Neural cell (in vitro differentiated cells): ENCODE results near the gene CD4. TPM values are rescaled to one million over a fixed set of nuclear protein-coding genes. Genes with fewer than 3 reads are reported as not detected.

ENCODE experiments used
- H2AFZ ChIP-seq: fragments of 200-600, 300-800 bp; sonication (generic), shearing (Covaris generic); 2 replicates; pipeline ENCODE4 v1.6.0; 2014; ENCODE audit warnings: low read depth, mild to moderate bottlenecking, antibody characterized with exemption, low read length, moderate library complexity
- H3F3A ChIP-seq: fragments of 200-600 bp; shearing (Covaris generic); 2 replicates; pipeline ENCODE4 v1.6.1; 2016; ENCODE audit warnings: mild to moderate bottlenecking, moderate library complexity, mixed read lengths, antibody characterized with exemption, low read length; ENCODE audit not compliant: insufficient read depth, poor library complexity, severe bottlenecking
- H3K27ac ChIP-seq: fragments of 200-600, 300-800 bp; sonication (generic), shearing (Covaris generic); 2 replicates; pipeline ENCODE4 v1.5.1; 2014; ENCODE audit warnings: mild to moderate bottlenecking, low read length, moderate library complexity
- H3K27me3 ChIP-seq: fragments of 300-800, 200-600 bp; sonication (generic), shearing (Covaris generic); 2 replicates; pipeline ENCODE4 v1.6.0; 2014; ENCODE audit warnings: mild to moderate bottlenecking, low read depth, low read length, moderate library complexity; ENCODE audit not compliant: insufficient read depth
- H3K36me3 ChIP-seq: fragments of 300-800, 200-600 bp; sonication (generic), shearing (Covaris generic); 2 replicates; pipeline ENCODE4 v1.5.1; 2014; ENCODE audit warnings: mild to moderate bottlenecking, antibody characterized with exemption, low read length, moderate library complexity; ENCODE audit not compliant: insufficient read depth
- H3K4me2 ChIP-seq: fragments of 300-800, 200-600 bp; sonication (generic), shearing (Covaris generic); 2 replicates; pipeline ENCODE4 v1.6.0; 2014; ENCODE audit warnings: mild to moderate bottlenecking, low read length
- H3K4me3 ChIP-seq: fragments of 300-800, 200-600 bp; sonication (generic), shearing (Covaris generic); 2 replicates; pipeline ENCODE4 v1.5.1; 2014; ENCODE audit warnings: mild to moderate bottlenecking, low read length, moderate library complexity
- H3K79me2 ChIP-seq: fragments of 200-600 bp; shearing (Covaris generic); replicated peaks from 2 replicates; pipeline ENCODE4 v1.6.0; 2014; ENCODE audit warnings: mild to moderate bottlenecking, low read length, moderate library complexity; ENCODE audit not compliant: insufficient read depth
- H3K9ac ChIP-seq: fragments of 300-800, 200-600 bp; sonication (generic), shearing (Covaris generic); 2 replicates; pipeline ENCODE4 v1.6.1; 2016; ENCODE audit warnings: mild to moderate bottlenecking, low read length, mixed read lengths
- H3K9me2 ChIP-seq: fragments of 200-600 bp; shearing (Covaris generic); 2 replicates; pipeline ENCODE4 v1.6.1; 2016; ENCODE audit warnings: mild to moderate bottlenecking, low read length, mixed read lengths; ENCODE audit not compliant: insufficient read depth
- H3K9me3 ChIP-seq: fragments of 200-600, 300-800 bp; sonication (generic), shearing (Covaris generic); 2 replicates; pipeline ENCODE4 v1.6.1; 2016; ENCODE audit warnings: mild to moderate bottlenecking, mixed run types, low read length, moderate library complexity, mixed read lengths
- H4K20me1 ChIP-seq: fragments of 200-600 bp; shearing (Covaris generic); 2 replicates; pipeline ENCODE4 v1.6.1; 2016; ENCODE audit warnings: mild to moderate bottlenecking, mixed run types; ENCODE audit not compliant: insufficient read depth
- EP300 ChIP-seq: fragments of 450-650 bp; conservative IDR thresholded peaks from 2 replicates; pipeline ENCODE4 v1.6.1; 2014; ENCODE audit warnings: antibody characterized with exemption, mild to moderate bottlenecking, moderate library complexity; ENCODE audit not compliant: poor library complexity, severe bottlenecking
- EZH2 ChIP-seq: fragments of 200-600, 300-800 bp; shearing (Covaris generic), sonication (generic); IDR thresholded peaks from 2 replicates; pipeline ENCODE4 v1.6.1; 2014; ENCODE audit warnings: antibody characterized with exemption, low read length, borderline replicate concordance, mild to moderate bottlenecking; ENCODE audit not compliant: insufficient read depth, poor library complexity, severe bottlenecking
- MXI1 ChIP-seq: fragments of 450-650 bp; conservative IDR thresholded peaks from 2 replicates; pipeline ENCODE4 v1.6.1; 2014; ENCODE audit warnings: antibody characterized with exemption, mild to moderate bottlenecking; ENCODE audit not compliant: poor library complexity, severe bottlenecking
- POLR2AphosphoS5 ChIP-seq: IDR thresholded peaks from 2 replicates; pipeline ENCODE4 v1.6.1; 2012
- RAD21 ChIP-seq: fragments of 450-650 bp; conservative IDR thresholded peaks from 2 replicates; pipeline ENCODE4 v1.6.1; 2014; ENCODE audit warnings: antibody characterized with exemption, mild to moderate bottlenecking, moderate library complexity
- SMC3 ChIP-seq: fragments of 450-650 bp; conservative IDR thresholded peaks from 2 replicates; pipeline ENCODE4 v1.6.1; 2014; ENCODE audit warnings: antibody characterized with exemption, mild to moderate bottlenecking, moderate library complexity; ENCODE audit not compliant: poor library complexity
- TAF1 ChIP-seq: IDR thresholded peaks from 2 replicates; pipeline ENCODE4 v1.6.1; 2012; ENCODE audit warnings: low read depth
- polyA plus RNA-seq: library from polyadenylated mRNA; depleted of rRNA; stranded (reverse); fragments of >200 nt; gene quantifications from 2 replicates; pipeline ENCODE4 v1.2.3, GENCODE V29; 2014
- TF ChIP-seq, protein P1 (sequence below): IDR thresholded peaks from 2 replicates; pipeline ENCODE4 v1.6.1; 2012; ENCODE audit warnings: borderline replicate concordance
- TF ChIP-seq, protein P2 (sequence below): fragments of 450-650 bp; IDR thresholded peaks from 2 replicates; pipeline ENCODE4 v1.5.1; 2014; ENCODE audit warnings: antibody characterized with exemption, mild to moderate bottlenecking, moderate library complexity; ENCODE audit not compliant: poor library complexity, severe bottlenecking

Gene CD4
- polyA plus RNA-seq, 1 donor from 2014 or later = not detected

DNA sequence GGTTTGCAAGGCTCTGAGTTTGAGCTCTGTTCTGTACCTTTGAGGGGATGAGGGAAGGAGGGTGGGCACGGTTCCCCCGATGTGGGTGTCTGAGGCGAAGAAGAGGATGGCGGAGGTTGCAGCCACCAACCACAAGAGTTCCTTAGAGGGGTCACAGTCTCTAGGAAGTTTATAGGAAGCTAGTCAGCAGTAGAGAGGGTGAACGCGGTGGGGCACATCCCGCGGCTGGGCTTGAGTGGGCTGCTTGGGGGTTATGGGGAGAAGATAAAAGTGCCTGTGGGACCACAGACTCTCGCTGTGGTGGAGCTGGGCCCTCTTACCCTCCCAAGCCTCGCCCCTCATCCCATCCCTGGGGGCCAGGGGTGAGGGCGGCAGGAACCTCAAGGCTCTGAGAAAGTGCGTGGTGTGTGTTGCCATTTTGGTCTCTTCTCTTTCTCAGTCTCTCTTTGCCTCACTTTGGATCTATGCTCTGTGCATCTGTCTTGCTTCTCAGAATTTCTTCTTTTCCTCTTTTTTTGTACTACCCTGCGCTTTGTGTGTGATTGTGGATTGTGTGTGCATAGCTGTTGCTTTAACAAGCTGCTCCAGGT, 2.7 kb downstream of the CD4 start:
- no peaks in the 10 kb centered on the region for H4K20me1 ChIP-seq
- H3K4me3 ChIP-seq = no peak overlapping the region
- no peaks in the 10 kb centered on the region for H3K27me3 ChIP-seq
- no peaks in the 10 kb centered on the region for H3K79me2 ChIP-seq
- H3K9ac ChIP-seq = peak overlapping the region; percentile 44
- peak overlapping the region; percentile 72 for H2AFZ ChIP-seq
- TF ChIP-seq TAF1 (no peak), POLR2AphosphoS5 (no peak), EZH2 (no peak), EP300 (no peak), SMC3 (no peak), RAD21 (no peak)
- TF ChIP-seq, protein P1, sequence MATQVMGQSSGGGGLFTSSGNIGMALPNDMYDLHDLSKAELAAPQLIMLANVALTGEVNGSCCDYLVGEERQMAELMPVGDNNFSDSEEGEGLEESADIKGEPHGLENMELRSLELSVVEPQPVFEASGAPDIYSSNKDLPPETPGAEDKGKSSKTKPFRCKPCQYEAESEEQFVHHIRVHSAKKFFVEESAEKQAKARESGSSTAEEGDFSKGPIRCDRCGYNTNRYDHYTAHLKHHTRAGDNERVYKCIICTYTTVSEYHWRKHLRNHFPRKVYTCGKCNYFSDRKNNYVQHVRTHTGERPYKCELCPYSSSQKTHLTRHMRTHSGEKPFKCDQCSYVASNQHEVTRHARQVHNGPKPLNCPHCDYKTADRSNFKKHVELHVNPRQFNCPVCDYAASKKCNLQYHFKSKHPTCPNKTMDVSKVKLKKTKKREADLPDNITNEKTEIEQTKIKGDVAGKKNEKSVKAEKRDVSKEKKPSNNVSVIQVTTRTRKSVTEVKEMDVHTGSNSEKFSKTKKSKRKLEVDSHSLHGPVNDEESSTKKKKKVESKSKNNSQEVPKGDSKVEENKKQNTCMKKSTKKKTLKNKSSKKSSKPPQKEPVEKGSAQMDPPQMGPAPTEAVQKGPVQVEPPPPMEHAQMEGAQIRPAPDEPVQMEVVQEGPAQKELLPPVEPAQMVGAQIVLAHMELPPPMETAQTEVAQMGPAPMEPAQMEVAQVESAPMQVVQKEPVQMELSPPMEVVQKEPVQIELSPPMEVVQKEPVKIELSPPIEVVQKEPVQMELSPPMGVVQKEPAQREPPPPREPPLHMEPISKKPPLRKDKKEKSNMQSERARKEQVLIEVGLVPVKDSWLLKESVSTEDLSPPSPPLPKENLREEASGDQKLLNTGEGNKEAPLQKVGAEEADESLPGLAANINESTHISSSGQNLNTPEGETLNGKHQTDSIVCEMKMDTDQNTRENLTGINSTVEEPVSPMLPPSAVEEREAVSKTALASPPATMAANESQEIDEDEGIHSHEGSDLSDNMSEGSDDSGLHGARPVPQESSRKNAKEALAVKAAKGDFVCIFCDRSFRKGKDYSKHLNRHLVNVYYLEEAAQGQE = no peak
- TF ChIP-seq, protein P2, sequence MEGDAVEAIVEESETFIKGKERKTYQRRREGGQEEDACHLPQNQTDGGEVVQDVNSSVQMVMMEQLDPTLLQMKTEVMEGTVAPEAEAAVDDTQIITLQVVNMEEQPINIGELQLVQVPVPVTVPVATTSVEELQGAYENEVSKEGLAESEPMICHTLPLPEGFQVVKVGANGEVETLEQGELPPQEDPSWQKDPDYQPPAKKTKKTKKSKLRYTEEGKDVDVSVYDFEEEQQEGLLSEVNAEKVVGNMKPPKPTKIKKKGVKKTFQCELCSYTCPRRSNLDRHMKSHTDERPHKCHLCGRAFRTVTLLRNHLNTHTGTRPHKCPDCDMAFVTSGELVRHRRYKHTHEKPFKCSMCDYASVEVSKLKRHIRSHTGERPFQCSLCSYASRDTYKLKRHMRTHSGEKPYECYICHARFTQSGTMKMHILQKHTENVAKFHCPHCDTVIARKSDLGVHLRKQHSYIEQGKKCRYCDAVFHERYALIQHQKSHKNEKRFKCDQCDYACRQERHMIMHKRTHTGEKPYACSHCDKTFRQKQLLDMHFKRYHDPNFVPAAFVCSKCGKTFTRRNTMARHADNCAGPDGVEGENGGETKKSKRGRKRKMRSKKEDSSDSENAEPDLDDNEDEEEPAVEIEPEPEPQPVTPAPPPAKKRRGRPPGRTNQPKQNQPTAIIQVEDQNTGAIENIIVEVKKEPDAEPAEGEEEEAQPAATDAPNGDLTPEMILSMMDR = no peak
- no peak overlapping the region for H3K4me2 ChIP-seq
- H3K9me3 ChIP-seq = no peaks in the 10 kb centered on the region
- peak overlapping the region; percentile 29 for H3K27ac ChIP-seq
- no peaks in the 10 kb centered on the region for H3K36me3 ChIP-seq
- H3K9me2 ChIP-seq = no peaks in the 10 kb centered on the region
- H3F3A ChIP-seq = no peaks in the 10 kb centered on the region

DNA sequence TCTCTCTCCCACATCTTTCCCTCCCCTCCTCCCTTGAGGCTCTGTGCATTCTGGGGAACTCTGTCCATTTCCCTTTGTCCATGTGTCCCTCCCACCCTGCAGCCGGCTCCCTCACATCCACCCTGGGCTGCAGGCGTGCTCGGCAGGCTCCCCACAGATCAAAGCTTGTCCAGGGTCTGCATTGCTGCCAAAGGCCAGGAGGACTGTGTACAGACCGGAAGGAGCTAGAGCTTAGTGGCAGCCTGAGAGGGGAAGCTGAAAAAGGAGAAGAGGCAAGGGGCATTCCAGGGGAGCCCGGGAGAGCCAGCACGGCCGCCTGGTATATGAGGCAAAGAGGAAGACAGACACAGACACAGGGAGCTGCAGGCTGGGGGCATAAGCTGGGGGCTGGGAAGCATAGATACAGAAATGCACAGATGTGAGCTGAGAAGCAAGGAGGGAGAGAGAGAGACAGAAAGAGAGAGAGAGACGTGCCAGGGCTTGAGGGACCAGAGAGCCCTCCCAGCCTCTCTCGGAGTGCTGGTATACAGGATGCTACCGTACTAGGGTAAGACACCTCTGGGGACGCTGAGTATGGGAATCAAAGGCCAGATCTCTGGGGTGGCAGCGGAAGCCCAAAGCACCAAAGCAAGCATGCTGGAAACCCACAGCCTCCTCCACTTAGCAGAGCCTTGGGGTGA, 3.3 kb downstream of the CD4 start:
- Histone ChIP-seq H3K9ac (peak overlapping the region; percentile 44), H3K9me2 (no peaks in the 10 kb centered on the region), H3K9me3 (no peaks in the 10 kb centered on the region), H3K4me2 (no peak overlapping the region), H3F3A (no peaks in the 10 kb centered on the region), H3K27me3 (no peaks in the 10 kb centered on the region), H4K20me1 (no peaks in the 10 kb centered on the region), H3K79me2 (no peaks in the 10 kb centered on the region), H3K27ac (peak overlapping the region; percentile 29), H2AFZ (peak overlapping the region; percentile 72), H3K4me3 (no peak overlapping the region), H3K36me3 (no peaks in the 10 kb centered on the region)
- TF ChIP-seq POLR2AphosphoS5 (no peak), SMC3 (no peak), RAD21 (no peak), EZH2 (no peak), MXI1 (no peak), EP300 (no peak), TAF1 (no peak)
- TF ChIP-seq, protein P2 = no peak
- TF ChIP-seq, protein P1 = no peak
